Transverse colon (tissue), 3 donors: ENCODE results near the gene KIF25.

ENCODE experiments used
- CTCF ChIP-seq, 5 experiments: fragments of 200-600 bp in 3 of 5; fragments of 450-650 bp in 2 of 5; sonication (generic) in 3 of 5; IDR thresholded peaks; 1 replicate in 2 of 5; 2 replicates in 3 of 5; pipeline ENCODE4 v1.5.1; 2016 to 2017; ENCODE audit warnings: antibody characterized with exemption in 5 of 5, inconsistent platforms in 3 of 5, mild to moderate bottlenecking in 2 of 5, moderate library complexity in 1 of 5
- EP300 ChIP-seq: sonication (generic); formaldehyde crosslinking; IDR thresholded peaks from one replicate; pipeline ENCODE4 v1.6.1; 2017; ENCODE audit warnings: antibody characterized with exemption, low read depth
- POLR2A ChIP-seq: fragments of 450-650 bp; IDR thresholded peaks from one replicate; pipeline ENCODE4 v1.6.1; 2016; ENCODE audit warnings: antibody characterized with exemption, mild to moderate bottlenecking, moderate library complexity

GRCh38 chr6:167995731-167996151 is 1.7 kb upstream of the KIF25 start:
- TF ChIP-seq POLR2A (no peak), CTCF (IDR thresholded peaks at IDR 0.05) (no peak), EP300 (no peak)
